NCI-H1694 treated with DMSO at 0.1 percent for 48 hours (cell line): ENCODE measurements around the gene THRB.

Experiments used
- DNase-seq: peaks from one replicate; lab custom pipeline; 2025; lab: John Stamatoyannopoulos, UW

THRB gene

GRCh38 chr3:24181256-24181655, 313.4 kb downstream of the THRB start:
- no peak for DNase-seq

DNA sequence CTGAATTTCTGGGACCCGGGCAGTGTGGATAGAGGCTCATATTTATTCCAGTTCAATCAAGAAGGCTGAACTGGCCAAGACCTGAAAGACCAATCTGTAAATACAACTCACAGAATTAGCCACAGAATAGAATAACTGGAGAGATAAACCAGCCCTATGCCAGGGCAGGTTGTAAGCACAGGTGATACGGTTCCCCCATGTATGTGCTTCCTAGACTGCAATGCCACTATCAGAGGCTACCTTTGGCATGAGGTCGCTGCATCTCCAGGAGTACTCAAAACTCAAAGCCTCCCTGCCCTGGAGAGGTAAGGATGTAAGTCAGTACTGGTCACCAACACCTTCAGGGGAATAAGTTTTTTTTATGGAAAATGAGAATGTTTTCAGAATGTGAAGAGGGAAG, 314.0 kb downstream of the THRB start:
- DNase-seq = no peak

DNA sequence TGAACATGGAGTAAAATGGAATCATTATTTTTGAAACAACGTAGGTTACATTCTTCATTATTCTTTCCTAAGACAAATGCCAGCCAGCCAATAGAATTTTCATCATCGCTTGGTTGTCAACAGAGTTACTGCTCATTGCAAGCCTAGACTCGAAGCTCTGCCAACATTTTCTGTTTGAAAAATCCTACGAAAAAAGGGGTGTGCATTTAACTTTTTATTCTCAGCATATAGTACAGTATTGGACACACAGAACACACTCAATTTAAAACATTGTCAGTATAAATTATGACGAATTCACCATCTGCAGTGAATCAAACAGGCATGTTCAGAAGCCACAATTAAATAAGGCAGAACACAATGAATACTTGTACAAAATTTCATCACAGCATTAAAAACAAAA, 317.4 kb downstream of the THRB start:
- DNase-seq = no peak

- no peak for DNase-seq
Observed at GRCh38 chr3:24174614-24175013, 320.0 kb downstream of the THRB start.

DNA sequence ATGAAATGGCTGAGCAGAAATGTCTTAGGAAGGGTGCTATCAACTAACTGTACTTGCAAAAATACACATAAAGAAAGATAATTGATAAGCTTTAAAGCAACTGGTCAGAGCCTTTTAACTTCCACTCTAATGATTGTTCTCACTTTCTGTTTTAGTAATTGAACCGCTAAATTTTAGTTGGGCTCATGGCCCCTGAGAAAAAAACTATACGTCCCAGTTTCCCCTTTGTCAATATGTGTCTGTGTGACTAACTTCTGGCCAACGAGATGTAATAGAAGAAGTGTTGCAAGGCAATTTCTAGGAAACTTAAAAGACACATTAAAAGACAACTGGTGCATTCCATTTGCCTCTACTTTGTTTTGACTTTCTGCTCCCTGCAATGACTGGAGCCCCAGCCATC, 325.7 kb downstream of the THRB start:
- DNase-seq = no peak

DNA sequence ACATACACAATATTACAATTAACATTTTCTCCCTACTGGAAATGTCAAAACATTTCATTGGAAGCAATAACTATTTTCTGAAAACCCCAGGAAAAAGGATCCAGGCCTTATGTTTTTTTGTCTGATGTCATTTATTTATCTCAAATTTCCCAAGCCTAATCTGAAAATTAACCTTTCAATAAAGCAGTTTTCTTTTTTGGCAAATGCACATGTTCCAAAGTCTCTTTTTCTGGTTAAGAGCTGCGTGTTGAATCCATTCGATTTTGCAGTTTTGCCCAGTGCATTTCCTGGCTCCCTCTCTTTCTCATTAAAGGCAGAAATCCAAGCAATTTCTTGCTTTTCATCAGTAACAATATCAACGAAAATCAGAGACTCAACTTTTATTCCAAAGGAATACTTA, 327.2 kb downstream of the THRB start:
- DNase-seq = no peak

- DNase-seq = no peak
Observed at GRCh38 chr3:24166515-24166914, 328.1 kb downstream of the THRB start.

- DNase-seq = no peak
Observed at GRCh38 chr3:24165603-24165982, 329.1 kb downstream of the THRB start.

- no peak for DNase-seq
Observed at GRCh38 chr3:24164967-24165602, 329.6 kb downstream of the THRB start.

DNA sequence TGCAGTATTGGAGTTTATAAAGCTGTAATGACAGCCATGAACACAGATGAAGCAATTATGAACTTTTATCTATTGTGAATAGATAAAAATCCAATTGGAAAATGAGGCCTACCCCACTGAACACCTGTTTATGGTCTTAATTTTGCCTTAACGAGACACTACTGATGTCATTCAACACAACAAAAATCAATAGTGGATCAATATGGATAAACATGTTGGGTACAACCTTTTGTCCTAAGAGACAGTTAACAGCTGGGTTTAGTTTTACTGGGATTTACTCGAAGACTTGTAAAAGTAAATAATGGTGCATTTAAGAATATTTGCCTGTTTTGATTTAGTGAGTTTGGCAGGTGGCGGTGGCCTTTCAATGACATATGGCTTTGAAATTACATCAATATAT, 331.7 kb downstream of the THRB start:
- no peak for DNase-seq

DNA sequence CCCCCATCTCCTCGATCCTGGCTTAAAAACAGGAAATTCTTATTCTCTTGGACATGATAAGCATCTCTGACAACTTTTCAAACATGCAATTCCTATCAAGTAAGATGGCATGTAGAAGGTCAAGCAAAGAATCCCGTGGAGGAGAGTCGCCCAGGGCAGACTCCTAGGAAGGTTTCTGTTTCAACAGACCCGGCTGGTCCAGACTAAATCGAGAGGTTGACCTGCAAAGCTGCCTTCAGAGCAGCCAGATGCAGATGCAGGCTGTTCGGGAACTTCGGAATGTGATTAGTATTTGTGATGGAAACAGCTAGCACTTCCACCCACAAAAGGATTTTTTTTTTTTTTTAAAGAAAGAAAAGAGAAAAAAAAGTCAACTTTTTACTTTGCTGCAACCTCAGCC, 332.8 kb downstream of the THRB start:
- DNase-seq = no peak

- no peak for DNase-seq
Observed at GRCh38 chr3:24160424-24161095, 334.1 kb downstream of the THRB start.

- DNase-seq = no peak
Observed at GRCh38 chr3:24158761-24159454, 335.7 kb downstream of the THRB start.

DNA sequence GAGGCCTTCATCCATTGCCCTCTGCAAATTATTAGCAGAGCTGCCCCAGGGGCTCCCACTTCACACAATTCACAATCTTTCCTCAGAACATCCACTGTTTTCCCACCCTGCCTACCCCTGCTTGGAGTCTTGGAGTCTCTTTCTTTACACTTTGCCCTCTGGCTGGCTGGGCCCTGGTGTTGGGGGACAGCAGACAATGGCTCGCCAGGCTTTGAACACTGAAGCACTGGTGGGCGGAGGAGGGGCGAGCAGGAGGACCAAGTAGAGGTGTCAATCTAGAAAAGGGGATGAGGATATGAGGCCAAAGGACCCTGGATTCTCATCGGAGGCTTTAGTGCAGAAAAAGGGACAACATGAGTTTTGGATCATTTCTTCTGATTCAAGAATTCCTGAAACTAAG, 337.5 kb downstream of the THRB start:
- DNase-seq = no peak

- DNase-seq = no peak
Observed at GRCh38 chr3:24156466-24156865, 338.2 kb downstream of the THRB start.

DNA sequence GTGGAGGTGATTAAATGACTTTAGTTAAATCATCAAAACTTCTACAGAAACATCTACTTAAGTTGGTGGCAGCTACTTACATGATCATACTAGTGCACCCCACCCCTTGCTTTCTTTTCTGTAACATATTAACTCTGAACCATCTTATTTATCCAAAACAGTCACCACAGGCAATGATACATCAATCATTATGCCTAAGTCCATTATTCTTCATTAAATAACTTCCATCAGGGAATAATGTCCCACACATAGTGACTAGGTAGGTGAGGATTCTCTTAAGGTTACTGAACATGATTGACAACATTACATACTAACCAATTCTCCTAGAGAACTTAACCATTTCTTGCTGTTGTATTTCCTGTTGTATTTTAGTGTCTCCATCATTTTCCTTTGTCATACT, 339.4 kb downstream of the THRB start:
- DNase-seq = no peak

DNA sequence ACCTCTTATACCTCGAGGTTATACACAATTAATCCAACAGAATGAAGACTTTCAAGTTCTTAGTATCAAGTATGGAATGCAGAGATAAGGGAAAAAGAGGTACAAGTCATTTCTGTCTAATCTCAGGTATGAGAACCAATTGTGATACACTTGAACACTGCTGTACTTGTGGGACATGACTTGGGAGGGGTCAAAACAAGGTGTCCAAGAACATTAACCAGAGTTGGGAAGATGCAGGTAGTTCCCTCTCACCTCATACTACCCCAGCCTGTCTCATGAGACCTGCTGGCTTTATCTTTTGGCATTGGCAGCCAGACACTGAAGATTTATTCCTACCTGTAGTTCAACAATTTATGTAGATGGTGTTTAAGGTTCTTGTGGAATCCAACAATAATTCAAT, 339.9 kb downstream of the THRB start:
- no peak for DNase-seq

- no peak for DNase-seq
Observed at GRCh38 chr3:24154013-24154695, 340.5 kb downstream of the THRB start.

- no peak for DNase-seq
Observed at GRCh38 chr3:24151594-24151993, 343.1 kb downstream of the THRB start.

DNA sequence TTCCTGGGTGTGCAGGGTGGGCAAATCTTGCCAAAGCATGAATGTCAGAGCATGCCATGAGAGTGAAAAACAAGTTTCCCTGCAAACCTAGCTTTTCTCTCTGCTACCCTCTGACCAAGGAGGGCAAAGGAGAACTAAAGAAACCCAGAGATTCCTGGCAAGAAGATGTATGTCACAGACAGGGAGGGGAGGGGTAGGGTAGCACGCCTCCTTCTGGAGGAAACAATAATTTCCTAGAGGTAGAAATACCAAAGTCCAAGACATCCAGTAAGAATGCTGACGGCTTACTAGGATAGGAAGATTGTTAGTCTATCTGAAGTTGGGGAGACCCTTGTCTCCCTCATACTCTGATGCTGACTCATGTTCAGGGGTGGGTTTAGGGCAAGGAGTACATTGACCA, 345.6 kb downstream of the THRB start:
- no peak for DNase-seq

- DNase-seq = no peak
Observed at GRCh38 chr3:24145981-24146822, 348.4 kb downstream of the THRB start.

GRCh38 chr3:24145481-24145880, 349.2 kb downstream of the THRB start:
- no peak for DNase-seq
